ENCODE results near the gene CACNA1C. TPM values are rescaled to one million over a fixed set of nuclear protein-coding genes. Genes with fewer than 3 reads are reported as not detected.

The CACNA1C gene
- total RNA-seq, 4 donors from 2014 or later, result 2.0 to 4.2 (median 2.5) TPM

DNA sequence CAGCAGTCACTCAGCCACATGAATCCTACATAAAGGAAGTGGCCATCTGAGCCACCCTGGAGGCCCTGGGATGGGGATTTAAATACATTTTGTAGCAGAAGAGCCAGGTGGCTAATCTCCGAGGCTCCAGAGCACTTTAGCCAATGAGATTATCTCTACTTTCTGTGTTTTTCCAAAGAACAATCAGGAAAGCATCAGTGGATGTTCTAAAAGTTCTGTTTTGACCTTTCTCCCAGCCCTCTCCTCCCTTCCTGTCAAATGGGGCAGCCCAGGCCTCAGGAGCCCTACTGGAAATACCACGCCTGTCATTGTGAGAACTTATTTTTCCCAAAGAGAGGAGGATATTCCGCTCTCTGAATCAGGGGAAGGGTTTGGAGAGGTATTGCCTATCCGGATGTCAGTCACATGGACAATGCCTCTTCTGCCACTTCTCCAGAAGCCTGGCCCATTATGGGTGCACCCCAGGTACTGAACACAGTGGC is 405.2 kb downstream of the CACNA1C start:
- TF ChIP-seq, protein P1, sequence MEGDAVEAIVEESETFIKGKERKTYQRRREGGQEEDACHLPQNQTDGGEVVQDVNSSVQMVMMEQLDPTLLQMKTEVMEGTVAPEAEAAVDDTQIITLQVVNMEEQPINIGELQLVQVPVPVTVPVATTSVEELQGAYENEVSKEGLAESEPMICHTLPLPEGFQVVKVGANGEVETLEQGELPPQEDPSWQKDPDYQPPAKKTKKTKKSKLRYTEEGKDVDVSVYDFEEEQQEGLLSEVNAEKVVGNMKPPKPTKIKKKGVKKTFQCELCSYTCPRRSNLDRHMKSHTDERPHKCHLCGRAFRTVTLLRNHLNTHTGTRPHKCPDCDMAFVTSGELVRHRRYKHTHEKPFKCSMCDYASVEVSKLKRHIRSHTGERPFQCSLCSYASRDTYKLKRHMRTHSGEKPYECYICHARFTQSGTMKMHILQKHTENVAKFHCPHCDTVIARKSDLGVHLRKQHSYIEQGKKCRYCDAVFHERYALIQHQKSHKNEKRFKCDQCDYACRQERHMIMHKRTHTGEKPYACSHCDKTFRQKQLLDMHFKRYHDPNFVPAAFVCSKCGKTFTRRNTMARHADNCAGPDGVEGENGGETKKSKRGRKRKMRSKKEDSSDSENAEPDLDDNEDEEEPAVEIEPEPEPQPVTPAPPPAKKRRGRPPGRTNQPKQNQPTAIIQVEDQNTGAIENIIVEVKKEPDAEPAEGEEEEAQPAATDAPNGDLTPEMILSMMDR (IDR thresholded peaks at IDR 0.05), result no peak
- no peak for TF ChIP-seq POLR2A (IDR thresholded peaks at IDR 0.05)
- WGBS, 2 donors, result 62 to 66% methylated on average over 4 of the region's 4 CpGs
- no peak for DNase-seq
- Histone ChIP-seq H3K27ac (peak overlapping the region in 2 of 3 donors; percentile 2 to 30), H3K9me3 (no peaks in the 10 kb centered on the region), H3K36me3 (no peaks in the 10 kb centered on the region), H3K4me1 (peaks cover 12 to 24% of the 10 kb centered on the region in 2 donors), H3K27me3 (no peaks in the 10 kb centered on the region), H3K4me3 (replicated peaks in 1 of 3) (no peak overlapping the region)
- intact Hi-C loops (cut with DNase I), result no loop called here

DNA sequence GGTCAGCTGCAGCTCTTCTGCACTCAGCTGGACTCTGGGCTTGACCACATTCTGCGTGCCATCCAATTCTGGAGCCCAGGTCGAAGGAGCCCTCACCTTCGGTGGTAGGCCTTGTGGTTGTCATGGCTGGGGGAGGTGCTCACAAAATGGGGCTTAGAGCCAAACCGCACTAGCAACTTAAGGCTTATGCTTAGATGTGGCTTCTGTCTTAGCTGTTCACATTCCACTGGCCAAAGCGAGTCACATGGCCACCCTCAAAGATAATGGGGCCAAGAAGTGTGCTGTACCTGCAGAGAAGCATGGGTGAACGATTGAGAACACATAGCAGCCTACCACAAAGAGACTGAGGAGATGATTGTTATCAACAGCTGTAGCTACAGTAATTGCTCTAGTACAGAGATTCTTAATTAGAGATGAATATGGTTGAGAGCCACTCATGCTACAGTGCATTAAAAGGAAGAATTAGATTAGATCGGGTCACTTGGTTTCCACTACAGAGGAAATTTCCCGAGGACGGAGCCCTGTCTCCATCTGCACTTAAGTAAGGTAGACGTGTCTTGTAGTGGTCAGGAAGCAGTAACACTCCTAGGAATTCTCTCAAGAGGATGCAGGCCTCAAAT is 407.4 kb downstream of the CACNA1C start:
- Histone ChIP-seq H3K27me3 (no peaks in the 10 kb centered on the region), H3K4me3 (replicated peaks in 1 of 3) (no peak overlapping the region), H3K4me1 (peaks cover 12 to 21% of the 10 kb centered on the region in 2 donors), H3K9me3 (no peaks in the 10 kb centered on the region), H3K27ac (no peak overlapping the region), H3K36me3 (no peaks in the 10 kb centered on the region)
- no peak for TF ChIP-seq POLR2A (IDR thresholded peaks at IDR 0.05)
- TF ChIP-seq, protein P1 (IDR thresholded peaks at IDR 0.05), result no peak
- WGBS, 2 donors, result 83 to 86% methylated on average over 10 of the region's 10 CpGs
- no peak for DNase-seq
- intact Hi-C loops (cut with DNase I), result no loop called here

DNA sequence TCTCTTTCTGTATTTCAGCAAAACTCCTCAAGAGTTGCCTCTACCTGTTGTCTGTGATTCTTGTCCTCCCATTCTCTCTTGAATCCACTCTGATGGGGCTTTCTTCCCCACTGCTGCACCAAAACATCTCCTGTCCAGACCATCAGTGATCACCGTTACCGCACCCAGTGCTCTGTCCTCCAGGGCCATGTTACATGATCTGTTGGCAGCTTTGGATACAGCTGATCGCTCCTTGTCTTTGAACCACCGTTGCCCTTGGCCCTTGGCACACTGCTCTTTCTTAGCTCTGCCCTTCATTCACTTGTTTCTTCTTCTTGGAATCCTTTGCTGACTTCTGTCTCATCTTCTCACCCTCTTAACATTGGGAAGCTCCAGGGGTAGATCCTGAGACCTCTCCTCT is 408.3 kb downstream of the CACNA1C start:
- WGBS, 2 donors, result 90 to 96% methylated on average over 4 of the region's 4 CpGs
- Histone ChIP-seq H3K4me1 (peaks cover 12 to 21% of the 10 kb centered on the region in 2 donors), H3K27me3 (no peaks in the 10 kb centered on the region), H3K36me3 (no peaks in the 10 kb centered on the region), H3K4me3 (replicated peaks in 1 of 3) (no peak overlapping the region), H3K9me3 (no peaks in the 10 kb centered on the region), H3K27ac (no peak overlapping the region)
- no peak for DNase-seq
- intact Hi-C loops (cut with DNase I), result no loop called here
- TF ChIP-seq, protein P1 (IDR thresholded peaks at IDR 0.05), result no peak
- no peak for TF ChIP-seq POLR2A (IDR thresholded peaks at IDR 0.05)

DNA sequence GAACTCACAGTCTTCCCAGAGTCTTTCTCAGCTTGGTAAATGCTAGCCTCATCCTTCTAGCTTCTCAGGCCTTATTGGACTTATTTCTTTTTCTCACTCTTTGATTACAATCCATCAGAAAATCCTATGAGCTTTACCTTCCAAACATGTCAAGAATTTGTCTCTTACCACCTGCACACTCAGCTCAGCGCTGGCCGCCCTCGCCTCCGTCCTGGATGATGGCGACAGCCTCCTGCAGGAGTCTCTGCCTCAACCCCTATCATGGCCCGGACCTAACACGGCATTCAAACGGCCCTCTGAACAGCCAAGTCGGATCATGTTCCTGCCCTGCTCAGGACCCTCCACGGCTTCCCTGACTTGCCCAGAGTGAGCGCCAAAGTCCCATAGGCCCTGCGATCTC is 408.9 kb downstream of the CACNA1C start:
- 91 to 92% methylated on average over 12 of the region's 12 CpGs for WGBS, 2 donors
- no peaks in the 10 kb centered on the region for H3K27me3 ChIP-seq
- H3K4me3 ChIP-seq (replicated peaks in 1 of 3), result no peak overlapping the region
- intact Hi-C loops (cut with DNase I), result no loop called here
- H3K36me3 ChIP-seq, result no peaks in the 10 kb centered on the region
- H3K4me1 ChIP-seq, result peaks cover 12 to 18% of the 10 kb centered on the region in 2 donors
- no peak for TF ChIP-seq POLR2A (IDR thresholded peaks at IDR 0.05)
- TF ChIP-seq, protein P1 (IDR thresholded peaks at IDR 0.05), result no peak
- no peak for DNase-seq
- no peak overlapping the region for H3K27ac ChIP-seq
- H3K9me3 ChIP-seq, result no peaks in the 10 kb centered on the region

DNA sequence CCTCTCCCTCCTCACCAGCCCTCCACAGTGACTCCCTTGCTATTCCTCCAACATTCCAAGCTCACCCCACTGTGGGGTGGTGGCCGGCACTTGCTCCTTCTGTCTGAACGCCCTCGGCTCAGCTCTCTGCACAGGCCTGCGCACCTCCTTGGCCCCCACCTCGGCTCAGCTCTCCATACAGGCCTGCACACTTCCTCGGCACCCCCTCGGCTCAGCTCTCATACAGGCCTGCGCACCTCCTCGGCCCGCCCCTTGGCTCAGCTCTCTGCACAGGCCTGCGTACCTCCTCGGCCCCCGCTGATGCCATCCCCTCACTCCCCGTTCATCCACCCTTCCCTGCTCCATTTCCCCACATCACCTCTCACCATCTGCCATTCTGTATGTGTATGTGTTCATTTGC is 409.3 kb downstream of the CACNA1C start:
- WGBS, 2 donors, result 91 to 94% methylated on average over 14 of the region's 14 CpGs
- Histone ChIP-seq H3K4me3 (replicated peaks in 1 of 3) (no peak overlapping the region), H3K9me3 (no peaks in the 10 kb centered on the region), H3K4me1 (peaks cover 8 to 15% of the 10 kb centered on the region in 2 donors), H3K27me3 (no peaks in the 10 kb centered on the region), H3K27ac (no peak overlapping the region), H3K36me3 (no peaks in the 10 kb centered on the region)
- DNase-seq, result no peak
- intact Hi-C loops (cut with DNase I), result no loop called here
- TF ChIP-seq, protein P1 (IDR thresholded peaks at IDR 0.05), result no peak
